Mucosa of descending colon (tissue), 3 donors: Measurements from ENCODE around the gene AHCYL2. TPM values are rescaled to one million over a fixed set of nuclear protein-coding genes. Genes with fewer than 3 reads are reported as not detected.

Source experiments
- ATAC-seq: fragments of 200-7000 bp; cut with Tn5 transposase; one replicate; pipeline ENCODE4 v1.9.1; 2020; ENCODE audit warnings: mild to moderate bottlenecking, moderate library complexity
- DNase-seq, 3 donors: peaks; one replicate each; pipeline ENCODE4 v3.0.0-alpha.2; 2020
- H3K36me3 ChIP-seq: fragments of 200-600 bp; one replicate; pipeline ENCODE4 v1.8.0; 2021; ENCODE audit warnings: low read depth, mild to moderate bottlenecking
- H3K4me1 ChIP-seq: fragments of 200-600 bp; one replicate; pipeline ENCODE4 v1.8.0; 2021; ENCODE audit warnings: low read depth, mild to moderate bottlenecking
- H3K4me3 ChIP-seq: fragments of 200-600 bp; one replicate; pipeline ENCODE4 v1.8.0; 2021; ENCODE audit warnings: mild to moderate bottlenecking
- H3K9me3 ChIP-seq: fragments of 200-600 bp; one replicate; pipeline ENCODE4 v1.8.0; 2021; ENCODE audit warnings: mild to moderate bottlenecking
- intact Hi-C, 2 donors: fragments of 100-400 bp; cut with DNase I in 1 of 2; cut with micrococcal nuclease in 1 of 2; formaldehyde crosslinking; loops; one replicate each; pipeline versions ENCODE4 v1.11.0 to v1.11.1; 2022; cut with DNase I, micrococcal nuclease
- total RNA-seq, 3 donors: library from RNA; stranded (reverse); fragmentation: NEBNext Ultra II Directional in 2 of 3; extraction: Animal tissue kit (Norgen Biotek cat#: 25700) in 2 of 3; gene quantifications; one replicate each; pipeline versions ENCODE4 v1.2.1 to v1.2.4, GENCODE V29; 2021 to 2023
- TF ChIP-seq, protein P1 (sequence below): fragments of 200-600 bp; IDR thresholded peaks from one replicate; pipeline ENCODE4 v1.8.0; 2022; ENCODE audit warnings: antibody characterized with exemption, mild to moderate bottlenecking
- donor health status: DM: no; HTN: no; CAD: no; lungs with moderate emphysema.
- donor health status: DM: no; HTN: no; CAD: no.
- donor health status: DM: no; HTN: yes; CAD: no.

AHCYL2 gene
- total RNA-seq, 3 donors from 2014 or later, result 215 to 717 (median 467) TPM

- DNase-seq, result no peak
- no peaks in the 10 kb centered on the region for H3K36me3 ChIP-seq
- H3K4me1 ChIP-seq, result no peaks in the 10 kb centered on the region
- TF ChIP-seq, protein P1, sequence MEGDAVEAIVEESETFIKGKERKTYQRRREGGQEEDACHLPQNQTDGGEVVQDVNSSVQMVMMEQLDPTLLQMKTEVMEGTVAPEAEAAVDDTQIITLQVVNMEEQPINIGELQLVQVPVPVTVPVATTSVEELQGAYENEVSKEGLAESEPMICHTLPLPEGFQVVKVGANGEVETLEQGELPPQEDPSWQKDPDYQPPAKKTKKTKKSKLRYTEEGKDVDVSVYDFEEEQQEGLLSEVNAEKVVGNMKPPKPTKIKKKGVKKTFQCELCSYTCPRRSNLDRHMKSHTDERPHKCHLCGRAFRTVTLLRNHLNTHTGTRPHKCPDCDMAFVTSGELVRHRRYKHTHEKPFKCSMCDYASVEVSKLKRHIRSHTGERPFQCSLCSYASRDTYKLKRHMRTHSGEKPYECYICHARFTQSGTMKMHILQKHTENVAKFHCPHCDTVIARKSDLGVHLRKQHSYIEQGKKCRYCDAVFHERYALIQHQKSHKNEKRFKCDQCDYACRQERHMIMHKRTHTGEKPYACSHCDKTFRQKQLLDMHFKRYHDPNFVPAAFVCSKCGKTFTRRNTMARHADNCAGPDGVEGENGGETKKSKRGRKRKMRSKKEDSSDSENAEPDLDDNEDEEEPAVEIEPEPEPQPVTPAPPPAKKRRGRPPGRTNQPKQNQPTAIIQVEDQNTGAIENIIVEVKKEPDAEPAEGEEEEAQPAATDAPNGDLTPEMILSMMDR, result no peak
- no peak for ATAC-seq
- intact Hi-C loops, result no loop called here
- H3K4me3 ChIP-seq, result no peak overlapping the region
- peaks cover 14% of the 10 kb centered on the region for H3K9me3 ChIP-seq
These were observed 102.2 kb downstream of the AHCYL2 start for GRCh38 chr7:129327076-129327475.

DNA sequence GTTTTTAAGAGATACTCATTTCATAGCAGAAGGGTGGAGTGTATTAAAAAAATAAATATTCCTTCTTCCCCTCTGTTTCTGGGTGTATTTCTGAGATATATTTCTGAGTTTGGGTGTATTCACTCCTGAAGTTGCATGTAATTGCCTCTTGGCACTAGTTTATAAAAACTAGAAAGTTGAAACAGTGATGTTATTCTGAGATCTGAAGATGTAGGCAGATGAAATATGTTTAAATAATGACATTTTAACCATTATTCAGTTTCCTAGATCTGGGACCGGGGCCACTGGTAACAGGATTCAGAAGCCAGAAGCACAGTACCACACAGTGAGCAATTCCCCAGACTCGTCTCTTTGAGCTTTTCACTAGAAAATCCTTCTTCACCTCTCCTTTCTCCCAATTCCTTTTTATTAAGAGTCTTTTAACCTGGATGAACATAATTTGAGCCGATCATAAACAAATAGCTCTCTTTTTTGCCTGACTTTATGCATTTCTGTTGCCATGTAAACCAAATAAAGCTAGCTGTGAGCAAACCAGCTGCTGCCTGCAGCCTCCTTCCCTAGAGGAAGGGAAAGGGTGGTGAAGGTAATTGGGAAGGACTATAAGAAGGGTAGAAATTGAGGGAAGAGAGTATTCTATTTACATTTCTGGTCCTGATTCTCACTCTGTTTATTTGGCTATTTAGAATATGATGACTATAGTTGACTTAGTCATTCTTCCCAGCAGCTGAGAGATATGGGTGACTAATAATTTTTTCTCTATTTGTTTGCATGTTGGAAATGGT, 107.6 kb downstream of the AHCYL2 start:
- no peaks in the 10 kb centered on the region for H3K36me3 ChIP-seq
- ATAC-seq (no peak), DNase-seq (no peak)
- no peaks in the 10 kb centered on the region for H3K4me1 ChIP-seq
- intact Hi-C loops, result no loop called here
- H3K4me3 ChIP-seq, result no peak overlapping the region
- TF ChIP-seq, protein P1, result no peak
- no peaks in the 10 kb centered on the region for H3K9me3 ChIP-seq

DNA sequence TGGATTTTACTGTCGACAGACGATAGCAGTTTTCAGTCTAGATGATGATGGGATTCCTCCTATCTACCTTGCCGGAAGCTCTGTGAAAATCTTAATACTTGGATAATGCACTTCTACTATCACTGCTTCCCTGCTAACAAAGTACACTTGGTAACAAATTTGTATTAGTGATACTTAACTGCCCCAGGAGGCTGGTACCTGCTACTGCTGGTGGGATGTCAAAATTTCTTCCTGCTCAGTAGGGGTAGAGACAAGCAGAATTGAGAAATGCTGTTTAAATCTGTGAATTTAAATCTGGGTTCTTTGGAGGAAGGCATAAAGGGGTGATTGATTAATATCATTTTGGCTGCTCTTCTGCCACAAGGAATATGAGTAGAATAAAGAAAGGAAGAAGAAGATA, 109.6 kb downstream of the AHCYL2 start:
- intact Hi-C loops, result no loop called here
- no peaks in the 10 kb centered on the region for H3K36me3 ChIP-seq
- no peaks in the 10 kb centered on the region for H3K4me1 ChIP-seq
- no peak overlapping the region for H3K4me3 ChIP-seq
- DNase-seq, result no peak
- TF ChIP-seq, protein P1, result no peak
- no peaks in the 10 kb centered on the region for H3K9me3 ChIP-seq
- ATAC-seq, result no peak

DNA sequence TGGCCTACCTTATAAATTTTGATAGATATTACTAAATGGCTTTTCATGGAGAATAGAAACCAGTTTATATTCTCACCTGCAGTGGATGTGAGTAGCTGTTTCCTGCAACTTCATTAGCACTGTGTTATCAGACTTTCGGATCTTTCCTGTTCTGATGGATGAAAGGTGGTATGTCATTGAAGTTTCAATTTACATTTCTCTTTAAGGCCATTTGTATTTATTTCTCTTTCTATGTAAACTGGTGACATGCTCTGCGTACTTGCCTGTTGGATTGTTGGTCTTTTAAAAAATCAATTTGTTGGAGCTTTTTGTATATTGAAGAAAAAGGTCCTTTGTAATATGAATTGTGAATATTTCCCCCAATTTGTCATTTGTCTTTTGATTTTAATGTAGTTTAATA, 113.6 kb downstream of the AHCYL2 start:
- Histone ChIP-seq H3K4me1 (peaks cover 4% of the 10 kb centered on the region), H3K9me3 (no peaks in the 10 kb centered on the region), H3K36me3 (no peaks in the 10 kb centered on the region), H3K4me3 (no peak overlapping the region)
- TF ChIP-seq, protein P1, result no peak
- intact Hi-C loops, result no loop called here
- DNase-seq (no peak), ATAC-seq (no peak)

GRCh38 chr7:129341212-129341611, 116.4 kb downstream of the AHCYL2 start:
- TF ChIP-seq, protein P1, result no peak
- no peak for DNase-seq
- H3K9me3 ChIP-seq, result no peaks in the 10 kb centered on the region
- intact Hi-C loops, result loop anchor here in 1 of 2 donors (5.0 kb wide), 1 partner anchor 36 kb away; no protein-coding TSS in a partner anchor
- H3K4me3 ChIP-seq, result no peak overlapping the region
- ATAC-seq, result no peak
- peaks cover 11% of the 10 kb centered on the region for H3K4me1 ChIP-seq
- no peaks in the 10 kb centered on the region for H3K36me3 ChIP-seq
